Measurements from ENCODE around the gene GABARAP.

The GABARAP gene

GRCh38 chr17:7241783-7242716 is at the start of gene GABARAP:
TSS of gene GABARAP (minus strand) at chr17:7242449. CDS start at chr17:7242330, 119 bp downstream.
- DNase-seq: peak; percentile 64

- no peak for DNase-seq
These were observed 48.4 kb upstream of the GABARAP start for GRCh38 chr17:7290685-7291084.

- DNase-seq: no peak
These were observed 47.9 kb upstream of the GABARAP start for GRCh38 chr17:7290166-7290565.

GRCh38 chr17:7289256-7290032 is 47.2 kb upstream of the GABARAP start:
- DNase-seq: no peak

- no peak for DNase-seq
These were observed 43.4 kb upstream of the GABARAP start for GRCh38 chr17:7285679-7286078.

- DNase-seq: no peak
These were observed 42.7 kb upstream of the GABARAP start for GRCh38 chr17:7284911-7285310.

- no peak for DNase-seq
These were observed 41.4 kb upstream of the GABARAP start for GRCh38 chr17:7283471-7284216.

- no peak for DNase-seq
These were observed 40.6 kb upstream of the GABARAP start for GRCh38 chr17:7282752-7283321.

- DNase-seq: no peak
These were observed 39.9 kb upstream of the GABARAP start for GRCh38 chr17:7281953-7282751.

- peak; percentile 74 for DNase-seq
These were observed 39.1 kb upstream of the GABARAP start, which contains the start of gene SLC2A4 for GRCh38 chr17:7281074-7281952. TSS of gene SLC2A4 (plus strand) at chr17:7281718. CDS start at chr17:7281935, 217 bp downstream.

GRCh38 chr17:7280519-7281073 is 38.3 kb upstream of the GABARAP start:
- peak; percentile 16 for DNase-seq

GRCh38 chr17:7279448-7279847 is 37.2 kb upstream of the GABARAP start:
- no peak for DNase-seq

- DNase-seq: no peak
These were observed 24.5 kb upstream of the GABARAP start for GRCh38 chr17:7266784-7267183.

- no peak for DNase-seq
These were observed 21.5 kb upstream of the GABARAP start for GRCh38 chr17:7263801-7264078.

- no peak for DNase-seq
These were observed 20.9 kb upstream of the GABARAP start for GRCh38 chr17:7262935-7263800.

- DNase-seq: peak; percentile 55
These were observed 20.1 kb upstream of the GABARAP start, which contains the start of gene CLDN7 for GRCh38 chr17:7262192-7262934. TSS of gene CLDN7 (minus strand) at chr17:7262478. CDS start at chr17:7262043, 435 bp downstream.

- DNase-seq: no peak
These were observed 19.3 kb upstream of the GABARAP start for GRCh38 chr17:7261379-7262191.
